Cerebellar nuclear complex (tissue), 1 donor: ENCODE data around the gene PPL.

ENCODE experiments used
- DNase-seq, 2 experiments: peaks; one replicate each; lab custom pipeline; 2025; lab: John Stamatoyannopoulos, UW

The PPL gene

DNA sequence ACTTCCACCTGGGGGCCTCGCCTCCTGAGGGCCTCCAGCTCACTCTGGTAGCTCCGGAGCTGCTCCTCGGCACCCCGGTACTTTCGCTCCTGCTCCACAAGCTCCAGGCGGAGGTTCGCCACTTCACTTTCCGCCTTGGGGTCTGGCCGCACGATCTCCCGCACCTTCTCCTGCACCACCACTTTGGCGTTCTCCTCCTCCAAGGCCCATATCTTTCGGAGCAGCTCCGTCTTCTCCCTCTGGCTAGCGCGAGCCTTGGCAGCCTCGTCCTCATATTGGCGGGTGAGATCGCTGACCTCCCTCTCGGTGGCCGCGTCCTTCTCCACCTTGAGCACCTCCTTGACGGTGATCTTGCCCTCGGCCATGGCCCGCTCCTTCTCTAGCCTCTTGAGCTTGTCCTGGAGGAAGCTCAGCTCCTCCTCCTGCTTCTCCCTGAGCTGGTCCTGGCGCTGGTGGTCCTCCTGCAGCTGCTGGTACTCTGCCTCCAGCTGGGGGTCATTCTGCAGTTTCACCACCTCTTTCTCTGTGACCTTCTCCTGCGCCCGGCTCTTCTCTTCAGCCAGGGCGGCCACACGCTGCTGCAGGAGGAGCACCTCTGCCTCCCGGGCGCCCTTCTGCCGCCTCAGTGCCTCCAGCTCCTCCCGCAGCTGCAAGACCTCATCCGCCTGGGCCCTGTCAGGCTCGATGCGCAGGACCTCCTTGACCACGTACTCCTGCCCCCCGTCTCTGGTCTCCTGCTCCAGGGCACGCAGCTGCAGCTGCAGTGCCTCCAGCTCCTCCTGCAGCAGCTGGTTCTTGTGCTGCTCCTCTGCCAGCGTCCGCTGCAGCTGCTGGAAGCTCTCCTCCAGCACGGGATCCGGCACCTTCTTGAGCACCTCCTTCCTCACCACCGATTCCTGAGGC lies 51.7 kb downstream of the PPL start:
- no peak for DNase-seq

DNA sequence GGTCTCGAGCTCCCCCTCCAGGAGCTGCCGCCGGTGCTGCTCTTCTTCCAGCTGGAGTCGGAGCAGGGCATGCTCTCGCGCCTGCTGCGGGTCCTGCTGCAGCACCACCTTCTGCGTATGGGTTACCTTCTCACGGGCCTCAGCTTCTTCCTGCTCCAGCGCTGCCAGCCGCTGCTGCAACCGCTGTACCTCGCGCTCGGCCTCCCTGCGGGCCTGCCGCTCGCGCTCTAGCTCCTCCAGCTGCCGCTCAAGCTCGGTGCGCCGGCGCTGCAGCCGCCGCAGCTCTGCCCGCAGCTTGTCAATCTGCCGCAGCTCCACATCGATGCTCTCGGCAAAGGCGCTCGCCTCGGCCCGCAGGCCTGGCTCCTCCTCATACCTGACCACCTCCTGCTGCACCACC lies 52.7 kb downstream of the PPL start:
- DNase-seq: no peak

DNA sequence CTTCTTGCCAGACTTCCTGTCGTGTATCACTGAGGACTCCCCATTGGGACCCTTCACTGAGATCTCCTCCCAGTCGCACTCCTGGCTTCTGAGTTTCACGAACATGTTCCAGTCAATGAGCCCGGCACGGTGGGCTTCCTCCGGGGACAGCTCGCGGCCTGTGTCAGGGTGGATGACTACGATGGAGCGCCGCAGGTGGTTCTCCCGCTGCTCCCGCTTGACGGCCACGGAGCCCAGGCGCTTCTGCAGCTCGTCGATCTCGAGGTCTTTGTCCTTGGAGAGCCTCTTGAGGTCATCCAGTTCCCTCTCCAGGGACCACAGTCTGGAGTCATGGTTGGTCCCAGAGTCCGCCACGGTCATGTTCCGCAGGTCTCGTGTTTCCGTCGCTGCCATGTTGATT lies 53.4 kb downstream of the PPL start:
- no peak for DNase-seq

DNA sequence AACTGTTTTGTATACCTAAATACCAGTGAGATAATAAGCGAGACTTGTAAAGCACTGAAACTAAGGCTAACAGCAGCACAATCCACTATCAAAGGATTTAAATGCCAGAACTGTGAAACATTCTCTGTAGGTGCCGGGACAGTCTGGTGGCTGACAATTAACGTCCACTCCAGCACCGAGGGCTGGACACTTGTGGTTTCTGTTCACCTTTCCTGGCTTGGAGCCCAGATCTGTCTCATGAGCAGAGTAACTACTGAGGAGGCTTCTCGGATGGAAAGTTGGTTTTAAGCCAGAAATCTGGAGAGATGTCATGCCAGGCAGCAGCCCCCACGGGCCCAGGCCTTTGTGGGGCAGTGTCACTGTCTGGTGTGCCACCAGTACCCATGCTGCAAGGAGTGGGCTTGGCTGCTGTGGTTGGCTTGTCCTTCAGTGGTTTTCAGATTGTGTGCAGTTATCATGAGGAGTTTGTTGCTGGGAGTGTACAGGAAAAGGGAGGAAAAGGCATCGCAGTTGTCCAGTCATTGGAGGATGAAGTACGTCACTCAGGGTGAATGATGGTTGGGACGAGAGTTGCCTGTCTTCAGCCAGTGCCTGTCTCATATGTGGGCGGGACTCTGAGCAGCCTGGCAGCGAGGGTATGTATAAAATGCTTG lies 54.2 kb downstream of the PPL start:
- DNase-seq: no peak

DNA sequence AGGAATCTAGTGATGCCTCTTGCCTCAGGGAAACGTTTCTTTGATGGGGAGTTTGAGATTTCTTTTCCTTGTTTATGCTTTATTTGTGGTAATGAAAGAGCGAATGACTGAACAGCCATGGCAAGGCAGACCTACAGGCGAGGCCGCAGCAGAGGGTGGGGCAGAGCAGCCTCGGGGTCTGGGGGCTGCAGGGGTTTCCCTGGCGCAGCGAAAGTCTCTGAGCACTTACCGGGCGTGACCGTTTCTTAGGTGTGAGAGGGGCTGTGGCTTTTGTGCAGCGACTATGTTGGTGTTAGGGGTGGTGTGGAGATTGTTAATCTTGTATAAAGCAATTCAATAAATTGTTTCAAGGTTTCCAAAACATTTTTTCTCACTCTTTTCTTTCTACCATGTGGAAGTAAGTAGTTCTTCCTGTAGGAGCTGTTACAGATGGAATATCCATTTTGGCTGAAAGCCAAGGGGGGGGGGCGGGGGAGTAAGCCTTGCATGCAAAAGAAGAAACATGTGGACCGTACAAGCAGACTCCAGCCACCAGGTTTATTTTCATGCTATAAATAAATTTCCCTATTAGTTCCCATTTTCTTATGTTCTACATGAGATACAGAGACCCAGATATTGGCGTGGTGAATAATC lies 54.8 kb downstream of the PPL start:
- DNase-seq: no peak

DNA sequence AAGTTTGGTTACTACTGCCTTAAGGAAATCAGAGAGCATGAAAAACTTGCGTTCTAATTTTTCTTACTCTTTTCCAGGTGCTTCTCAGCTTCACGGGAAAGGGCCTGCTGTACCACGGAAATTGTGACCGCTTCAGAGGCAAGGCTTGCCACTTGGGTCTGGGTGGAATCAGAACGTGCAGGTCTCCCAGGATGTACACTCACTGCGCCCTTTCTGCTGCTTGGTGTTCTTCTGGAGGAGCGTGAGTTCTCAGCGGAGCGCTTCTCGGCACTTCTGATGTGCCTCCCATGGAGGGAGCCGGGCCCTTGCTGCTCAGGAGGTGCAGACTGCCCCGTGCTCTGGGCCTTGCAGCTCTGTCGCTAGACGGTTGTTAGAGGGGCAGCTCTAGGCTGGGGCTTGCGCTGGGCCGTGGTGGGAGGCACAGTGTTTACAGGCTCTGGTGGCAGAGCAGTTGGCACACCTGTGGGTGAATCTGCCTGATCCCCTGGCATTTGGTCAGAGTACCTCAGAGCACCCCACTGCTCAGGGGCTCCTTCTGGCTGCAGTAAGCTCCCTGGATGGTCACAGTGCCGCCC lies 56.9 kb downstream of the PPL start:
- no peak for DNase-seq

DNA sequence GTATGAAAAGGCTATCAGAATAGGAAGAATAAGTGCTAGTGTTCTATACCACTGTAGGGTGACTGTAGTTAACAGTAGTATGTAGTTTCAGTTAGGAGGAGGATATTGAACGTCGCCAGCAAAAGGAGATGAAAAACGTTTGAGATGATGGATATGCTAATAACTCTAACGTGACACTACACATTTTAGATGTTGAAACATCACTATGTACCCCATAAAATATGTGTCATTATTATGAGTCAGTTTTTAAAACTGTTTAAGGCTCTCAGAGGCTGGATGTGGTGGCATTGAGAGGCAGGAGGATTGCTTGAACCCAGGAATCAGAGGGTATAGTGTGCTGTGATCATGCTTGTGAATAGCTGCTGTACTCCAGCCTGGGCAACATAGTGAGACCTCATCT lies 57.9 kb downstream of the PPL start:
- no peak for DNase-seq

DNA sequence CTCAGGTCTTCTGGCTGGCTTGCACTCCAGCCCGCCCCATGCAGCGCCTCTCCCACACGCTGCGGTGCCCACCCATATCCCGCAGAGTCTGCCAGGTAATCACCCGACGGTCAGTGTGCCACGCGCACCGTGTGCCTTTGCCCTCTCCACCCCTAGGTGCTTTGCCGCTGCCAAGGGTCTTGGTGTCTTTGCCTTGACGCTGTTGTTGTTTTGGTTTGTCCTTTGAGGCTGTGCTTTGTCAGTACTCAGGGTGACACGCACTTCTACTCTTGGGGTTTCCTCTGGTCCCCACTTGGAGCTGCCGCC lies 59.6 kb downstream of the PPL start:
- DNase-seq: no peak

DNA sequence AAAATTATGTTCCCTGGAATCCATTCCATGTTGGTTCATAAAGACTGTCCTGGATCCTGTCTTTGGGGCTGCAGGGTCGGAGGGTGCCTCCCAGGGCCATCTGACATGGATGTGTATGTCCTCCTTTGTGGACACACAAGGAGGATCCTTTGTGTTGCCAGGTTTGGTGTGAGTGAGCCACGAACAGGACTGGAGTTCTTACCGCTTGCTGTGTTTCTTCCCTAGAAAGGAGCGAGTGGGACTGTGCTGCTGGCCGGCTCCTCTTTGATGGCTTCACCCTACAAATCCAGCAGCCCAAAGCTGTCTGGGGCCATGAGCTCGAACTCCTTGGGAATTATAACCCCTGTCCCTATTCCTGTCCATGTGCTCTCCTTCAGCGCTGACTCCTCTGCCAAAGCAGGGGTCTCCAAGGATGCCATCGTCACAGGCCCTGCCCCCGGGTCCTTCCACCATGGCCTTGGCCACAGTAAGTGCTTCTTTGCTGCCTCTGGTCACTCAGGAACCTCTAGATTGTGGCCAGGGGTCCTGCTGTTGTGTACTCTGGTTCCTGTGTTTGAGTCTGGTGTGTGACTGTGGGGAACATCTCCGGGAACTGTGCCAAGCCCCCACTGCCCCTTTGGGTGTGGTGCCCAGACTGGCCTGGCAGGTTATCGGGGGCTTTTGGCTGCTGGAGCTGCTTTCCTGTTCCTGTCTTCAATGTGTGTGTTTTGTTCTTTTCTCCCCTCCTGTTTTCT lies 60.1 kb downstream of the PPL start:
- no peak for DNase-seq

DNA sequence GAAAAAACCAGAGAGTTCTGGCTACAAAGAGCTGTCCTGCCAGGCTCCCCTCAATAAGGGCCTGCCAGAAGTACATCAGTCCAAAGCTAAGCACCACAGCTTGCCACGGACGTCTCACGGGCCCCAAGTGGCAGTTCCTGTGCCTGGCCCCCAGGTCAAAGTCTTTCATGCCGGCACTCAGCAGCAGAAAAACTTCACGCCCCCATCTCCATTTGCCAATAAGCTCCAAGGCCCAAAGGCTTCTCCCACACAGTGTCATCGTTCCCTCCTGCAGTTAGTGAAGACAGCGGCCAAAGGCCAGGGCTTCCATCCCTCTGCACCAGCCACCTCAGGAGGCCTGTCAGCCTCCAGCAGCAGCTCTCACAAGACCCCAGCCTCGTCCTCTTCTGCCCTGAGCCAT lies 62.3 kb downstream of the PPL start:
- DNase-seq: no peak

DNA sequence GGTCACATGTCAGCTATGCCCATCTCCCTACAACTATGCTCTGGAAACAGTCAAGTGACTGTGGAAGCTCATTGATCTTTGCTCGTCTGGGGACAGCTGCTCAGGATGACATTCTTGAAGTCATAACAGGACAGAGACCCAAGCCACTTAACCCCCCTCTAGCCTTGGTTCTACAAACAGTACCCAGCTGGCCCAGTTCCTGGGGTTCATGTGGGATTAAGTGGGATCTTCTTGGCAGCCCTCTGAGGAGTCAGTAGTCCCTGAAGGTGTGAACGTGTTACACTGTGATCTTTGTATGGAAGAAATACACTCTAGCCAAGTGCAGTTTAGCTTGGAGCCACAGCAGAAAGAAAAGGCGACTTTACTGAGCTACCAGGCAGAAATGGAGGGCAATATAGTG lies 63.9 kb downstream of the PPL start:
- no peak for DNase-seq

DNA sequence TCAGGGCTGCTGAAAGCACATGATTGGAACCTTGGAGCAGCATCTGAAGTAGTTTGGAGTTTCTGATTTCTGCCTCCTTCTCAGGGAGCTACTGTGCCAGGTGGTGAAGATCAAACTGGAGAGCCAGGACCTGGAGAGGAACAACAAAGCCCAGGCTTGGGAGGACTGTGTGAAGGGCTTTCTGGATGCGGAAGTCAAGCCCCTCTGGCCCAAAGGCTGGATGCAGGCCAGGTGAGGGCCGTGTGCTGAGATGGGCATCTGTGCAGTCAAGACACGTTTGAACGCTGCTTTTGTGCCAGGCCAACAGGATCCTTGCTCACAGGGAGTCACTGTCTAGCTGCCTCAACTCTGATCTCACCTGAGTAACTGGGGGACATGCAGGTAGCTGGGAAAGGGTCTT lies 65.9 kb downstream of the PPL start:
- DNase-seq: no peak

DNA sequence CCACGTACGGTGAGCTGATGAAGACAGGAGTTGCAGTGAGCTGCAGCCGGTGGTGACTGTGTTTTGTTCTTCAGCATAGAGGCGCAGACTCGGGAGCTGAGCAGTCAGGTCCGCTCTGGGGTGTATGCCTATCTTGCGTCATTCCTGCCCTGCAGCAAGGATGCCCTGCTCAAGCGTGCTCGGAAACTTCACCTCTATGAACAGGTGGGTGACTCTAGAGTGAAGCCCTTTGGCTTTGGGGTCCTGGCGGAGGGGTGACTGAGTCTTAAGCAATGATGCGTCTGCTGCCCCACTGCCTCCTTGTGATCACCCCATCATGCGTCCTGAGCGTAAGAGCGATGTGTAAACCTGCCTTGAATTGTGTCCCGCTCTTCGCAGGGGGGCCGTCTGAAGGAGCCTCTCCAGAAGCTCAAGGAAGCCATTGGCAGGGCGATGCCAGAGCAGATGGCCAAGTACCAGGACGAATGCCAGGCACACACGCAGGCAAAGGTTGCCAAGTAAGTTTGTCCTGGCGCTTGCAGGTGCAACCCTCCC lies 66.7 kb downstream of the PPL start:
- DNase-seq: peak in 1 of 2 experiments; percentile 41

DNA sequence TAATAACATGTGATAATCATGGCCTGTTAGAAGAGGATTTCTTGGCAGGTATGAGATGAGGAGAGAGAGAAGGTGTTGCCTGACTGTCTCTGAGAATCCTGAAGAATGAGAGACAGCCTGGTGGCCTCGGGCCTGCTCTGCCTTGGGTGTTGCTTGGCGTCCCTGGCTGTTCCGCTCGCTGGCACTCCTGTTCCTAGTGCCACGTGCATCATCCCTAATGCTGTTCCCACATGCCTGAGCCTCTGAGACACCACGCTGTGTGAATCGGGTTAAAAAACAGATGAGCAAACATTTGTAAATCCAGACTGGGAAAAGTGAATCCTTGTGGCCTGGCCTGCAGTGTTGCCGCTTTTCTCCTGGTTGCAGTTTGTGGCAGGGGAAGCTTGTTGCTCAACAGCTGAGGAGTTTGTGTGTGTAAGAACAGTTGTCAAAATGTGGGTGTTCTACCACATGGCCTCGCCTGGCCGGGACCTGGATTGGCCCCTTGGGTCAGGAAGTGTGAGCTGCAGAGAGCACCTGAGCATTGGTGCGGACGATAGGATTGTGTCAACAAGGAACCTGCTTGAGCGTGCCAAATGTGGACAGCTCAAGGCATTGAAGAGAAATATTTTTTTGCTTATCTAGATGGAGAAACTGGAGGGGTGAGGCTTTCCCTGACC lies 67.7 kb downstream of the PPL start:
- no peak for DNase-seq

DNA sequence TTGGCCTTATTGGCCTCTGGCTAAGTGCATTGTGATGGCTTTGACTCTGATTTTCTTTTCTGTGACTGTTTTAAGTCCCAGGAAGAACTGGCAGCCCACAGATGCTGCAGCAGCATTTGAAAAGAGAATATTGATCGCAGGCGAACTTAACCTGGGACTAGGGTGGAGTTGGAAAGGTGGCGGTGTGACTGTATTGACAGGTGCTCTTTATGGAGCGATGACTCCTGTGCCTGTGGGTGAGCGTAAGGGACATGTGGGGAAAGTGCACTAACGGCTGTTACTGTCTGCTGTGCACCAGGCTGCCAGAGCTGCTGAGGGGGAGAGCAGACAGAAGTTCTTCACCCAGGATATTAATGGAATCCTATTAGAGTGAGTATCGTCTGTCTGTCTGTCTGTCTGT lies 68.4 kb downstream of the PPL start:
- no peak for DNase-seq

DNA sequence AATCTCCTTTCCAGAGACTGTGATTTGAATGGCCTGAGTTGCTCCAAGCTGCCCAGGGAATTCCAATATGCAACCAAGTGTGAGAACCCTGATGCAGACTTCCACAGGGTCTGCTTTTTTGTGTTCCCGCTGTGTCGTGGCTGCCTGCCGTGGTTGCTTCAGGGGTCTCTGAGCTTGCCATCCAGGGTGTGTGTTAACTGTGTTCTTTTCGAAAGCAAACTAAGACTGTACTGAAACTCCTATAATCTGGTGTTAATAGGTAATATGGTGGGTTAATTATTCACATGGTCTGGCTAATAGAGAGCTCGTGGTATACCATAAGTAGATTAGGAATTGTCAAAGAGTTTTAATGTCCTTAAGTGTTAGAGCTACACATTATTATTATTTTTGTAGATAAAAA lies 68.9 kb downstream of the PPL start:
- DNase-seq: no peak

DNA sequence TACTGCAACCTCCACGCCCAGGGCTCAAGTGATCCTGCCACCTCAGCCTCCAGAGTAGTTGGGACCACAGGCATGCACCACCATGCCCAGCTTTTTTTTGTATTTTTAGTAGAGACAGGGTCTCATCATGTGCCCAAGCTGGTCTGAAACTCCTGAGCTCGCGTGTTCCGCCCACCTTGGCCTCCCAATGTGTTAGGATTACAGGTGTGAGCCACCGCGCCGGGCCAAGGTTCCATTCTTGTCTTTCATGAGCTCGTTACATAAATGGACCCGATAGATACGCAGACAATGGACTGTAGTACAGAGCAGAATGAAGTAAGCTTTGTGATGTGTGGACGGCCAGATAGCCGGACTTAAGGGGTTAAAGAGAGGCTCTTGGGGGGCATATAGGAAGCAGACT lies 70.4 kb downstream of the PPL start:
- no peak for DNase-seq

DNA sequence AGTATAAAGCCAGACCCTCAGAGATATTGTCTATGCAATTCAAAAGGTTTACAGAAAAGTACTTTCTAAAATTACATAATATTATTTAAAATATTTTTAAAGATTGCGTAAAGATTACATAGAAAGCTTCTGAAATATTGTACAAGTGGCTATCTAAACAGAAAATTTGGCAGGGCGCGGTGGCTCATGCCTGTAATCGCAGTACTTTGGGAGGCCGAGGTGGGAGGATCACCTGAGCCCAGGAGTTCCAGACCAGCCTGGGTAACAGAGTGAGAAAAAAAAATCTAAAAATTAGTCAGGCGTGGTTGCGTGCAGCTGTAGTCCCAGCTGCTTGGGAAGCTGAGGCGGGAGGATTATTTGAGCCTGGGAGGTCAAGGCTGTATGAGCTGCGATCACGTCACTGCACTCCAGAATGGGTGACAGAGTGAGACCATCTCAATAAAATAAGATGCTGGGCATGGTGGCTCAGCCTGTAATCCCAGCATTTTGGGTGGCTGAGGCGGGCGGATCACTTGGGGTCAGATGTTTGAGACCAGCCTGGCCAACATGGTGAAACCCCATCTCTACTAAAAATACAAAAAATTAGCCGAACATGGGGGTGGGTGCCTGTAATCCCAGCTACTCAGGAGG lies 71.6 kb downstream of the PPL start:
- DNase-seq: no peak

DNA sequence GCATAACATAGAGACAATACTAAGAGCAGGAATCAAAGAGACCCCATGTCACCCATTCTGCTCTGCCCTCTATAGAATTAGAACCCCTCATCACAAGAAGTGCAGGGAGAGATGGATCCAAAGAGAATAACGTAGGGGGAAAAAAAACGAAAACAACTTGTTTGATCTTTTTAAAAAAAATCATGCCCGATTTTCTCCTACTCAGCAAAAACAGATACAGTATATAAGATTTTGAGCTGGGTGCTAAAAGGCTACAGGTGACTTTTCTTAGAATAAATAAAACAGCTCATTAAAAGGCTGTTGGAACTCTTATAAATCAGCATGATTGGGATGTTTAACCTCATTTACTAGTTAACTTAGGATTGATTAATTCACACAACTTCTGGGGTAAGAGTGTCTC lies 72.2 kb downstream of the PPL start:
- no peak for DNase-seq

DNA sequence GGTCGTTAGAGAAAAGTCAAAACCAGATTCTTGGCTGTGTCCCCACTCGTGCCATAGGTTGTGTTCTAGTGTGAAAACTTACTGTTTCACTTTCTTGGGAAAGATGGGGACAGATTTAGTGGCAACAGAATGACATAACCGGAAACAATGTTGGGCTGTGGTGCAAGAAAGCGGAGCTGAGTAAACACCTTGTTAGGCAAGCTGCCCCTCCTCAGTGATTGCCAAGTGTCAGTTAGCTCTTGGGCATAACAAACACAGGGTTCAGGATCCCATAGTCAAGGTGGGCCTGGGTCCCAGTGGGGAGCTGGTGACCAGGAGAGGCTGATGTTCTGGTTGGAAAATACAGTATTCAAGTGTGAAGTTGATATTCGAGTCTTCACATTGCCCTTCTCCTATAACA lies 74.3 kb downstream of the PPL start:
- DNase-seq: no peak

DNA sequence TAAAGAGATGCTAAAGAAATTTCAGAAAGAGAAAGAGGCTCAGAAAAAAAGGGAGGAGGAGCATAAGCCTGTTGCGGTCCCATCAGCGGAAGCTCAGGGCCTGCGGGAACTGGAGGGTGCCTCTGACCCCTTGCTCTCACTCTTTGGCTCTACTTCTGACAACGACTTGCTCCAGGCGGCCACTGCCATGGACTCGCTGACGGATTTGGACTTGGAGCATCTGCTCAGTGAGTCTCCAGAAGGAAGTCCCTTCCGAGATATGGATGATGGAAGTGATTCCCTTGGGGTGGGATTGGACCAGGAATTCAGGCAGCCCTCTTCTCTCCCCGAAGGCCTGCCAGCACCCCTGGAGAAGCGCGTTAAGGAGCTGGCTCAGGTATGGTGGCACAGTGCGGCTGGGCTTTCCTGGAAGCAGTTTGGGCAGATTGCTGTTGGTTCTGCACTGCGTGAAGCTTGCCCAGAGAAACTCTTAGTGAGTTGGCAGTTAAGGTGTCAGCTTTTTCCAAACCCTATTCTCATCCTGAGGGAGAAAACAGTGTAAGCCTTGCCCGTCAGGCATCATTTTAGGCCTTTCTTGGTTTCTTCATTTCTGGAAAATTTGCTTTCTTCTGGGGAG lies 76.1 kb downstream of the PPL start:
- no peak for DNase-seq
